Fibroblast of pulmonary artery (primary cell): ENCODE data around the gene CILP2.

Experiments used
- DNase-seq: peaks from one replicate; pipeline ENCODE4 v3.0.0-alpha.2; 2010; ENCODE audit warnings: low read depth
- H3K4me3 ChIP-seq: replicated peaks from 2 replicates; pipeline ENCODE4 v1.5.1; 2011; ENCODE audit warnings: low read depth, mild to moderate bottlenecking, control low read depth, low read length, moderate library complexity
- TF ChIP-seq, protein P1 (sequence below): IDR thresholded peaks from 2 replicates; pipeline ENCODE4 v1.5.1; 2011; ENCODE audit warnings: mild to moderate bottlenecking, control low read depth, low read length, inconsistent platforms; ENCODE audit errors: missing control alignments

The CILP2 gene

GRCh38 chr19:19531951-19532805 is 5.9 kb upstream of the CILP2 start:
- no peak overlapping the region for H3K4me3 ChIP-seq
- TF ChIP-seq, protein P1, sequence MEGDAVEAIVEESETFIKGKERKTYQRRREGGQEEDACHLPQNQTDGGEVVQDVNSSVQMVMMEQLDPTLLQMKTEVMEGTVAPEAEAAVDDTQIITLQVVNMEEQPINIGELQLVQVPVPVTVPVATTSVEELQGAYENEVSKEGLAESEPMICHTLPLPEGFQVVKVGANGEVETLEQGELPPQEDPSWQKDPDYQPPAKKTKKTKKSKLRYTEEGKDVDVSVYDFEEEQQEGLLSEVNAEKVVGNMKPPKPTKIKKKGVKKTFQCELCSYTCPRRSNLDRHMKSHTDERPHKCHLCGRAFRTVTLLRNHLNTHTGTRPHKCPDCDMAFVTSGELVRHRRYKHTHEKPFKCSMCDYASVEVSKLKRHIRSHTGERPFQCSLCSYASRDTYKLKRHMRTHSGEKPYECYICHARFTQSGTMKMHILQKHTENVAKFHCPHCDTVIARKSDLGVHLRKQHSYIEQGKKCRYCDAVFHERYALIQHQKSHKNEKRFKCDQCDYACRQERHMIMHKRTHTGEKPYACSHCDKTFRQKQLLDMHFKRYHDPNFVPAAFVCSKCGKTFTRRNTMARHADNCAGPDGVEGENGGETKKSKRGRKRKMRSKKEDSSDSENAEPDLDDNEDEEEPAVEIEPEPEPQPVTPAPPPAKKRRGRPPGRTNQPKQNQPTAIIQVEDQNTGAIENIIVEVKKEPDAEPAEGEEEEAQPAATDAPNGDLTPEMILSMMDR = peak; percentile 97
- DNase-seq = peak; percentile 67

DNA sequence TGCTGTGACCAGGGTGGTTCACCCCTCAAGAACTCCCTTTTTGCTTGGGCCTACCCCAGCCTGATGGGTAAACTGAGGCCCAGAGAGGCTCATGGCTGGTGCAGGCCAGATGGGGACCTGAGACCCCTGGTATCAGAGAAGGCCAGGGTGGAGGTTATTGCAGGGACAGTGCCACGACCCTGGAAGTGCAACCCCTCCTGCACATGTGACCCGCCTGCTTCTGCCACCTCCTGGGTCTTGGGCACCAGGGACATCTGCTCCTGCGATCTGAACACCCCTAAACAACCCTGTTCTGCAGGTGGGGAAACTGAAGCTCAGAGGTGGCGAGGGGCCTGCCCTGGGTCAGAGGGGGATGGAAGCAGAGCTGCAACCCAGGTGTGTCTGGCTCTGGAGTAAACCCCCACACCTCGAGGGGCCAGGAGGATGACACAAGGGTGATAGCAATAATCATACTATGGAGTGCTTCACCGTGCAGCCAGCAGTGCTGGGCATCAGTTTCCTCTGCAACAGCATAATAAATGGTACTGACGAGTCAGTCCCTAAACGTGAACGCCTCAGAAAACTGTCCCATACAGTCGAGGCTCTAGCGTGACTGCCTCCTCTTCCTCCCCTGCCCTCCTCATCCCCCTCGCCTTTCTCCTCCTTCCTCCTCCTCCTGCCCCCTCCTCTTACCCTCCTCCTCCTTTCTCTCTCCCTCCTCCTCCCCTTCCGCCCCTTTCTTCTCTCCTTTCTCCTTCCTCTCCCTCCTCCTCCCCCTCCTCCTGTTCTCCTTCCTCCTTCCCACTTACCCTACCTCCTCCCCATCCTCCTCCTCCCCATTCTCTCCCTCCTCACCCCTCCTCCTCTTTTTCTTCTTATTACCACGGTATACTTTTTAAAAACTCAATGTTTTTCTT is 5.0 kb upstream of the CILP2 start:
- no peak overlapping the region for H3K4me3 ChIP-seq
- TF ChIP-seq, protein P1 = no peak
- DNase-seq = no peak

DNA sequence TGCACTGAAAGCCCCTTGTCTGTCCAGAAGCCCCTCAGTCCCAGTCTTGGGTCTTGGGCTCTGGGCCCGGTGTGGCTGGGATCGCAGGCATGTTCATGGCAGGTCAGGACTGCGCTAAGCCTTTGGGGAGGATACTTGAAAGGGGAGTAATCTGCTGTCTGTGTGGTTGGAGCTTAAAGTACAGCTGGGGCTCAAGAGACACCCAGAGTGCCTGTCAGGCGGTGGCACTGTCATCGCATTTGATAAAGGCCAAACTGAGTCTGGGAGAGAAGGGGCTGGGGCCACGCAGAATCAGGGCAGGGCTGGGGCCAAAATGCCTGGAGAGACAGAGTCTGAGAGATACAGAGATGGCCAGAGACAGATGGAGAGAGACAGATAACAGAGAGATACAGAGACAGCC is 4.2 kb upstream of the CILP2 start:
- DNase-seq = no peak
- TF ChIP-seq, protein P1 = no peak
- no peak overlapping the region for H3K4me3 ChIP-seq

GRCh38 chr19:19534556-19535265 is 3.4 kb upstream of the CILP2 start:
- TF ChIP-seq, protein P1 = no peak
- no peak overlapping the region for H3K4me3 ChIP-seq
- DNase-seq = no peak

DNA sequence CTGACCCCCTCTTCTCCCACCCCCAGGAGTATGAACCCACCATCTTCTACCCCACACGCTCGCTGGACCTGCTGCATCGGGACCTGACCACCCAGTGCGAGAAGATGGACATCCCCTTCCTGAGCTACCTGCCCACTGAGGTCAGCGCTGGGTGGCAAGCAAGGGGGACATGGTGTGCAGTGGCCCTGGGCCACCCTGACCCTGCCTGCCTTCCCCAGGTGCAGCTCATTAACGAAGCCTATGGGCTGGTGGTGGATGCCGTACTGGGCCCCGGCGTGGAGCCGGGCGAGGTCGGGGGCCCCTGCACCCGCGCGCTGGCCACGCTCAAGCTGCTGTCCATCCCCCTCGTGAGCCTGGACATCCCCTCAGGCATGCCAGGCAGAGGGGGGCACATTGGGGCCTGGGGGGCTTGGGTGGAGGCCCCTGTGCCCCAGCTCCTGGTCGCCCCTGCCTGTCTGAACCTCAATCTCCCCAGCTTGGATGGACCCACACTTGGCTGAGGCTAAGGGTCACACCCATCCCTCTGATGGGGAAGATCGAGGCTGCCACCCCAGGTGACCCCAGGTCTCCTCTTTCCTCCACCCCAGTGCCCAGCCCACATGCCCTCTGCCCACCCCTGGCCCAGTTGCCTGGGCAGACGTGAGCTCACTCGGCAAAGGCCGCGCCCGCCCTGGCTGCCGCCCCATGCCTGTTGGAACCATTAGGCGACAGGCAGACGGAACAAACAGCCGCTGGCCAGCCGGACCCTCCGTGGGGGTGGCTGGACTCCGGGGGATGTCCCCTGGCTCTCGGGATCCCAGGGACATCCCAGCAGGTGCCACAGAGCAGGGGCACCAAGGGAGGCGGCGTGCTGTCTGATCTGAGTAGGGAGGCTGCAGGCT is 2.5 kb upstream of the CILP2 start:
- TF ChIP-seq, protein P1 = no peak
- no peak overlapping the region for H3K4me3 ChIP-seq
- no peak for DNase-seq
